ENCODE measurements around the gene ATG4D. TPM values are rescaled to one million over a fixed set of nuclear protein-coding genes. Genes with fewer than 3 reads are reported as not detected.

ATG4D gene
- total and polyA plus RNA-seq, 2 experiments from 2014 or later = 15.1 to 55.5 TPM

GRCh38 chr19:10513223-10513622 is 30.5 kb upstream of the ATG4D start (continued):
- no peak for TF ChIP-seq ZNF462 (CRISPR knock-in tag; IDR thresholded peaks at IDR 0.05)
- TF ChIP-seq CTCF (conservative IDR thresholded peaks at IDR 0.05; ENCODE audit: low read depth in 2 of 2) = no peak
- no peak for TF ChIP-seq POLR2AphosphoS5 (IDR thresholded peaks at IDR 0.05; ENCODE audit: low read depth)
- TF ChIP-seq ZNF331 (CRISPR knock-in tag; IDR thresholded peaks at IDR 0.05; ENCODE audit: low read depth) = no peak

GRCh38 chr19:10514211-10515145 is 29.2 kb upstream of the ATG4D start:
- peak overlapping the region; percentile 94 for H2AFZ ChIP-seq
- DNase-seq (ENCODE audit: low spot score) = peak; percentile 85
- no peak for TF ChIP-seq ZNF114 (CRISPR knock-in tag; IDR thresholded peaks at IDR 0.05)
- peak; percentile 35; the same call in 1 of the 2 replicates for TF ChIP-seq CREB1 (CRISPR knock-in tag; IDR thresholded peaks at IDR 0.05; ENCODE audit: low read depth)
- TF ChIP-seq EZH2 (IDR thresholded peaks at IDR 0.05; ENCODE audit: low read depth, unreplicated experiment) = peak; percentile 53
- peak; percentile 36 to 41 for TF ChIP-seq CTCF (conservative IDR thresholded peaks at IDR 0.05; ENCODE audit: low read depth in 2 of 2)
- peak; percentile 44; the same call in 1 of the 2 replicates for TF ChIP-seq POLR2AphosphoS5 (IDR thresholded peaks at IDR 0.05; ENCODE audit: low read depth)

More at GRCh38 chr19:10514211-10515145, 29.2 kb upstream of the ATG4D start:
- no peaks in the 10 kb centered on the region for H3K9me2 ChIP-seq (ENCODE audit: insufficient read depth)
- peaks cover 20% of the 10 kb centered on the region for H3K4me1 ChIP-seq (ENCODE audit: insufficient read depth)
- H3K36me3 ChIP-seq (ENCODE audit: insufficient read depth) = no peaks in the 10 kb centered on the region
- peaks cover 74% of the 10 kb centered on the region for H3K27me3 ChIP-seq (ENCODE audit: insufficient read depth)
- ATAC-seq = peak; percentile 69
- H3K9me3 Mint-ChIP-seq = no peaks in the 10 kb centered on the region; the same call in 2 of the 3 replicates
- peaks cover 22% of the 10 kb centered on the region for H3K4me1 Mint-ChIP-seq
- no peaks in the 10 kb centered on the region for H3K79me2 ChIP-seq (replicated peaks; ENCODE audit: insufficient read depth)
- H3F3A ChIP-seq (replicated peaks; ENCODE audit: low read depth) = peaks cover 26% of the 10 kb centered on the region; the same call in 1 of the 2 replicates
- no peak overlapping the region for H3K27ac ChIP-seq (ENCODE audit: low read depth)
- H3K27ac Mint-ChIP-seq = no peak overlapping the region
- H3K4me2 ChIP-seq = peak overlapping the region; percentile 86
- peak overlapping the region; percentile 75 for H3K4me3 Mint-ChIP-seq
- no peaks in the 10 kb centered on the region; the same call in 2 of the 3 replicates for H3K36me3 Mint-ChIP-seq (ENCODE audit: low read depth)
- peaks cover 67% of the 10 kb centered on the region for H3K27me3 Mint-ChIP-seq (ENCODE audit: insufficient read depth, low read depth, poor library complexity)
- H3K4me3 ChIP-seq = peak overlapping the region; percentile 67
- H4K20me1 ChIP-seq (replicated peaks; ENCODE audit: insufficient read depth) = 0 out of 2 replicates have a peak, but pooled peaks cover 8% of the 10 kb centered on the region

All from GM23338 (cell line).